Glutamatergic neuron (in vitro differentiated cells): ENCODE results near the gene MKNK2. TPM values are rescaled to one million over a fixed set of nuclear protein-coding genes. Genes with fewer than 3 reads are reported as not detected.

Experiments
- DNase-seq: peaks from one replicate; pipeline ENCODE4 v3.0.0; 2022
- H3K27ac Mint-ChIP-seq: one replicate; pipeline ENCODE4 v1.8.0; 2020; ENCODE audit warnings: mild to moderate bottlenecking, mixed read lengths, inconsistent platforms; ENCODE audit not compliant: unreplicated experiment
- H3K27me3 Mint-ChIP-seq: one replicate; pipeline ENCODE4 v1.8.0; 2020; ENCODE audit warnings: mild to moderate bottlenecking, moderate library complexity, mixed read lengths, inconsistent platforms; ENCODE audit not compliant: unreplicated experiment
- H3K36me3 Mint-ChIP-seq: one replicate; pipeline ENCODE4 v1.8.0; 2020; ENCODE audit warnings: mild to moderate bottlenecking, mixed read lengths, inconsistent platforms; ENCODE audit not compliant: unreplicated experiment
- H3K4me1 Mint-ChIP-seq: one replicate; pipeline ENCODE4 v1.8.0; 2020; ENCODE audit warnings: mild to moderate bottlenecking, low read depth, mixed read lengths, inconsistent platforms; ENCODE audit not compliant: unreplicated experiment
- H3K4me3 Mint-ChIP-seq: one replicate; pipeline ENCODE4 v1.8.0; 2020; ENCODE audit warnings: mild to moderate bottlenecking, mixed read lengths, inconsistent platforms; ENCODE audit not compliant: unreplicated experiment
- H3K9me3 Mint-ChIP-seq: one replicate; pipeline ENCODE4 v1.8.0; 2020; ENCODE audit warnings: mild to moderate bottlenecking, moderate library complexity, mixed read lengths, inconsistent platforms; ENCODE audit not compliant: unreplicated experiment
- total RNA-seq: library from RNA; stranded (reverse); fragmentation: NEBNext Ultra II Directional; extraction: Animal tissue kit (Norgen Biotek cat#: 25700); gene quantifications from one replicate; pipeline ENCODE4 v1.2.1, GENCODE V29; 2021; ENCODE audit not compliant: unreplicated experiment
- TF ChIP-seq, protein P1 (sequence below): fragments of 200-600 bp; sonication (generic); IDR thresholded peaks from one replicate; pipeline ENCODE4 v1.5.0; 2021; ENCODE audit not compliant: partially characterized antibody, unreplicated experiment

MKNK2 gene
- total RNA-seq, 1 donor from 2014 or later = 149 TPM

DNA sequence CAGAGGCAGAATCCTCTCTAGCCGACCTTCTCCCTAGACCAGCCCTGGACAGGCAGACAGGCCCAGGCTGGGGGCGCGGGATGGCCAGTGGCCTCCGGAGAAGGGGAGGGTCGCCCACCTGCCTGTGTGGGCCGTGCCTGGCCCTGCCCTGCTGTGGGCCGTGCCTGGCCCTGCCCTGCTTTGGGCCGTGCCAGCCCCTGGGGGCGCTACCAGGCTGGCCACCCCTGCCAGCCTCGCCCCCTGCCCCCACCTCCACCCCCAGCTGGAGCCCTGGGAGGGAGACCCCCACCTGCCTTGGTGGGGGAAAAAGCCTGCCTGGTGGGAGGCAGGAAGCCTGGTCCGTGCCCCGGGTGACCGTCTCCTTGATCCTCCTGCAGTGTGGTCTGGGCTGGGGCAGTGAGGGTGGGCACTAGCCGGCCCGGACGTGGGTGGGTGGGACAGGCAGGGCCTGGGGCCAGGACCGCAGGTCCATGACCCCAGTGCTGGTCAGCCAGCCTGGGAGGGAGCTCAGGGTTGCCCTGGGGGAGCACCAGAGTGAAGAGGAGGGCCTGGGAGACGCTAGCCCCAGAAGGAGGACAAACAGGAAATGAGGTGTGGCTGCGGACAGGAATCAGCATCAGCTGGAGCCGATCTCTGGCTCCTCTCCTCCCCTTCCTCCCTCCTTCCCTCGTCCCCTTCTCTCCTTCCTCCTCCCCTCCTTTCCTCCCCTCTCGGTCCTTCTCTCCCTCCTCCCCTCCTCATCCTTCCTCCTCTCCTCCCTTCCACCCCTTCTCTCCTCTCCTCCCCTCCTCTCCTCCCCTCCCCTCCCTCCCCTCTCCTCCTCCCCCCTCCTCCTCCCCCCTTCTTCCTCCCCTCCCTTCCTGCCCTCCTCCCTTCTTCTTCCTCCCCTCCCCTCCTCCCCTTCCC is 5.1 kb upstream of the MKNK2 start:
- Mint-ChIP-seq H3K27ac (no peak overlapping the region), H3K9me3 (peaks cover 2% of the 10 kb centered on the region), H3K36me3 (no peaks in the 10 kb centered on the region), H3K4me1 (peaks cover 8% of the 10 kb centered on the region), H3K4me3 (no peak overlapping the region), H3K27me3 (peaks cover 12% of the 10 kb centered on the region)
- TF ChIP-seq, protein P1, sequence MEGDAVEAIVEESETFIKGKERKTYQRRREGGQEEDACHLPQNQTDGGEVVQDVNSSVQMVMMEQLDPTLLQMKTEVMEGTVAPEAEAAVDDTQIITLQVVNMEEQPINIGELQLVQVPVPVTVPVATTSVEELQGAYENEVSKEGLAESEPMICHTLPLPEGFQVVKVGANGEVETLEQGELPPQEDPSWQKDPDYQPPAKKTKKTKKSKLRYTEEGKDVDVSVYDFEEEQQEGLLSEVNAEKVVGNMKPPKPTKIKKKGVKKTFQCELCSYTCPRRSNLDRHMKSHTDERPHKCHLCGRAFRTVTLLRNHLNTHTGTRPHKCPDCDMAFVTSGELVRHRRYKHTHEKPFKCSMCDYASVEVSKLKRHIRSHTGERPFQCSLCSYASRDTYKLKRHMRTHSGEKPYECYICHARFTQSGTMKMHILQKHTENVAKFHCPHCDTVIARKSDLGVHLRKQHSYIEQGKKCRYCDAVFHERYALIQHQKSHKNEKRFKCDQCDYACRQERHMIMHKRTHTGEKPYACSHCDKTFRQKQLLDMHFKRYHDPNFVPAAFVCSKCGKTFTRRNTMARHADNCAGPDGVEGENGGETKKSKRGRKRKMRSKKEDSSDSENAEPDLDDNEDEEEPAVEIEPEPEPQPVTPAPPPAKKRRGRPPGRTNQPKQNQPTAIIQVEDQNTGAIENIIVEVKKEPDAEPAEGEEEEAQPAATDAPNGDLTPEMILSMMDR = no peak
- DNase-seq = no peak

DNA sequence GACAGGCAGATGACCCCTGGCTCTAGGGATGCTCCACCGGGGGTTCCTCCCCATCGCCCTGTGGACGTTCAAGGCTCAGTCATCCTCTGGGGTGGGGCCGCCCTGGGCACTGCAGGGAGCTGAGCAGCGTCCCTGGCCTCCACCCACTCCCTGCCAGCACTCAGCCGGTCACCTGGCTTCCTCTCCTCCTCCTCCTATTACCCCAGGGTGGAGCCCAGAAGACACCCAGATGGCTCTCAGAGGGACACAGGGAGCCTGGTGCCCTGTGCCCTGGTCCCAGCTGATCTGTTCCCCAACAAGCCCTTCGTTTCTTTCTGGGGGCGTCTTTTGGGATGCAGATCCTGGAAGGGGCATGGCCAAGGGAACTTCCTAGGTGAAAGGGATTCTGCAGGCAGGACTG is 3.7 kb upstream of the MKNK2 start:
- H3K27ac Mint-ChIP-seq = no peak overlapping the region
- peaks cover 2% of the 10 kb centered on the region for H3K9me3 Mint-ChIP-seq
- no peaks in the 10 kb centered on the region for H3K36me3 Mint-ChIP-seq
- DNase-seq = no peak
- no peak overlapping the region for H3K4me3 Mint-ChIP-seq
- peaks cover 3% of the 10 kb centered on the region for H3K4me1 Mint-ChIP-seq
- TF ChIP-seq, protein P1 = no peak
- H3K27me3 Mint-ChIP-seq = peaks cover 4% of the 10 kb centered on the region

DNA sequence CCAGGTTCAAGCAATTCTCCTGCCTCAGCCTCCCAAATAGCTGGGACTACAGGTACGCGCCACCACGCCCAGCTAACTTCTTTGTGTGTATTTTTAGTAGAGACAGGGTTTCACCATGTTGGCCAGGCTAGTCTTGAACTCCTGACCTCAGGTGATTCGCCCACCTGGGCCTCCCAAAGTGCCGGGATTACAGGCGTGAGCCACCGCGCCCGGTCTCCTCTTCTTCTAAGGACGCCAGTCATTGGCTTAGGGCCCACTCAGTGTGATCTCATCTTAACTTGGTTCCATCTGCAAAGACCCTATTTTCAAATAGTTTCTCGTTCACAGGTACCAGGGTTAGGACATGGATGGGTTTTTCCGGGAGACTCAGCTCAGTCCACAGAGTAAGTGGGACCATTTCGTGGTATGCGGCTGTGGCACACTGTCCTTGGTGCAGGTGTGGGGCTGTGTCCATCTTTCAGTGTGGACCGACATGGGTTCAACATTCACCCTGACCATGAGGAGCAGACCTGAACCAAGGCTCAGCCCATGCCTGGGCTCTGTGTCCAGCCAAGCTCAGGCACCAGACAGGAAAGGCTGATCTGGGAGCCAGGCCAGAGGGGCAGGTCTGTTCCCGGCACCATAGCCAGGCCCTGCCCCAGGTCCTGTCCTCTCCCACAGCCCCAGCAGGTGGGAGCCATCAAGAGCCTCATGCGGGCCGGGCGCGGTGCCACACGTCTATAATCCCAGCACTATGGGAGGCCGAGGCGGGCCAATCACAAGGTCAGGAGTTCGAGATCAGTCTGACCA is 2.8 kb upstream of the MKNK2 start:
- TF ChIP-seq, protein P1 = no peak
- Mint-ChIP-seq H3K4me3 (no peak overlapping the region), H3K27me3 (peaks cover 2% of the 10 kb centered on the region), H3K9me3 (peaks cover 2% of the 10 kb centered on the region), H3K27ac (no peak overlapping the region), H3K36me3 (no peaks in the 10 kb centered on the region), H3K4me1 (peaks cover 4% of the 10 kb centered on the region)
- DNase-seq = no peak

DNA sequence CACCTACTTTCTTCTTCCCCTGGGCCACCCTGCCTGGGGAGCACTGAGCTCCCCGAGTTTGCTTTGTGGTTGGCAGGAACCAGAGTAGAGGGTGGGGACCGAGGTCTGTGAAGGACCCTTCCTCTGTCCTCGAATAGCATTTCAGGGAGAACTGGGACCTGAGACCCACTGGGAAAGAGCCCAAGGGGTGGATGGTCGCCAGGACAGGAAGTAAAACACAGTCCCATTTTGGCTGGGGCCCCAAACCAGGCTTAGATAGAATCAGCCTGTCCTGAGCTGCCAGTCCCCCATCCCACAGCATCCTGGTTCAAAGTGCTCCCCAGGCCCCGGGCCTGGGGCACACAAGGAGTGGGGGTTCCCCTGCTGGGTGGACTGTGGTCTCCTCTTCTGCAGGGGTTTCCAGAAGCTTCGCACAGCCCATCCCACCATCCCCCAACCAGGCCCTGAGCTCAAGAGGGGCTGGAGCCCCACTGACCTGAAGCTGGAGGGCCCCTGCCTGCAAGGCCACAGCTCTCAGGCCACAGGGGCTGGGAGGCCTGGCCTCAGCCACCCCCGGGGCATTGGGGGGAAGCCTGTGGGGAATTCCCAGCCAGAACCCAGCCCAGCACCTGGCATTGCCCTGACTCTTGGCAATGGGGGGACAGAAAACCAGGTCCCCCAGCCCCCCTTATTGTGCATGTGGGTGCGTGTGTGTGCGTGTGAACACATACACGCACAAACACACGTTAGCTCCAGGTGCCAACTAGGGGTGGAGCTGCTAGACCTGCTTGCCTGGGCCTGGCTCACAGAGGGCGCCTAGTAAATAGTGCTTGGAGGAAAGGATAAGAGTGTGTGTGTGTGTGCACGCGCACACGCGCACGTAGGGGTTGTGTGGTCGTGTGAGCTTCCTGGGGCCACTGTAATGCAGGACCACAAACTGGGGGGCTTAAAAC is 995 bp upstream of the MKNK2 start:
- TF ChIP-seq, protein P1 = no peak
- Mint-ChIP-seq H3K27me3 (peaks cover 2% of the 10 kb centered on the region), H3K27ac (no peak overlapping the region), H3K36me3 (no peaks in the 10 kb centered on the region), H3K4me3 (peak overlapping the region; percentile 55), H3K4me1 (peaks cover 4% of the 10 kb centered on the region), H3K9me3 (peaks cover 2% of the 10 kb centered on the region)
- DNase-seq = no peak
